GM21529 (cell line): ENCODE results near the gene LPCAT1.

Experiments used
- ATAC-seq: cut with Tn5 transposase; IDR thresholded peaks from one replicate; pipeline ENCODE4 v1.9.1; 2021; ENCODE audit not compliant: unreplicated experiment

Gene LPCAT1

DNA sequence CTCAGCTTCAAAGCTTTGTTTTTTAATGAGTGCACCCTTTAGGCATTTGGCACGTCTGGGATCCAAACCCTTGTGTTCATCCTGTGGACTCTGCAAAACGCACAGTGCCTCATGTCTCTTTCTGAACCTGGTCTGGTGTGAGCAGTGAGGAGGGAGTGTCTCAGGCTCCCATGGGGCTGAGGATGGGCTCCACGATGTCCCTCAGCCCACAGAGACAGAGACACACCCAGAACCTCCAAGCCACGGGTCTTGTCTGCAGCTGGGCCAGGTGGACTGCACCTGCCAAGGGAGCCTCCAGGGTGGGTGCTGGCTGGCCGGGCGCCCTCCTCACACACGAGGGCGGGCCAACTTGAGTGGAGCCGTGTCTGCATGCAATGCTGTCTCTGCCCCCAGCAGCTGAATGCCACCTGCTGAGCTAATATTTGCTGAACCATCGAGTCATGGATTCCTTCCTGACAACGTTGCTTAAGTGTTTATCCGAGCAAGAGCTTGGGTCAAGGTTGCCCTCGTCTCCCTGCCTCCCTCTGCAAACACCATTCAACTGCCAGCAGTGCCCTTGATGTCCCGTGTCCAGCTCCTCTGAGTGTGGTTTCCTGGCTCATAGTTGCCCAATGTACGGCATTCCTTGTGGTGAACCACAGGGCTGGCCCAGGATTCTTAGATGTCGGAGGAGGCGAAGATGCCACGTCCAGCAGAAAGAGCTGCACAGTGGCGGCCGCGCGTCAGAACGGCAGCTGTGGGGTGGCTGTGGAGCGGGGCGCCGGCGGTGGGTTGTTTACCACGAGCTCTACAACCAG, 31.4 kb upstream of the LPCAT1 start:
- no peak for ATAC-seq

GRCh38 chr5:1554410-1554967, 30.7 kb upstream of the LPCAT1 start:
- no peak for ATAC-seq

GRCh38 chr5:1553539-1554409, 30.0 kb upstream of the LPCAT1 start:
- no peak for ATAC-seq

DNA sequence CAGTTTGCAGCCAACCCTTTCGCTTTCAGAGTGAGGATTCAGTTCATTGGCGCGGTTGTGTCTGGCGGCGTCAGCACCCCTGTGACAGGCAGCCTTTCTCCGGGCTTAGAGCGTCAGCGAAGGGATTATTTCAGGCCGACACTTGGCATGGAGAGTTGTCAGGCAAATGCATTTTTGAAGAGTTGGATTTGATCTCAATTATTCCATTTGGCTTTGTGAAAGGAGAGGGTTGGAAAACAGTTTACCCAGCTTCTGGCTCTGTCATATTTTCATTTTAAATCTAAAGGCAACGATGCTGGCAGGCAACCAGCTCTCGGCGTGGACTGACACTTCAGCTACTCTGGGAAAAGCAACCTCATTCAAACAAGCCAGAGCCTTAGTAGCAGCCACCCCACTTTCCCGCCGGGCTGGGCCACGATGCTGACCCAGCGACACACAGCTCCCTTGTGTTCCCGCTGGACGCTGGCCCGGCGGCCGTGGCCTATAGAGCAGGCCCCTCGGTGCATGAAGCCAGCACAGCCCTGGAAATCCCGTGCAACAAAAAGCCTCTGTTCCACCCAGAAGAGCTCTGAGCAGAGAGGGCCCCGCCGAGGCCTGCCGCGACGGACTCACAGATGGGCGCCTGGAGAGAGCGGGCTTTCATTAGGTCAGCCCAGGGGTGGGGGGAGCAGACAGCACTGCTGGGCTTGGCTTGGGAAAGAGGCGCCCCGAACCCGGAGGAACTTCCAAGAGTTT, 28.9 kb upstream of the LPCAT1 start:
- ATAC-seq = no peak

DNA sequence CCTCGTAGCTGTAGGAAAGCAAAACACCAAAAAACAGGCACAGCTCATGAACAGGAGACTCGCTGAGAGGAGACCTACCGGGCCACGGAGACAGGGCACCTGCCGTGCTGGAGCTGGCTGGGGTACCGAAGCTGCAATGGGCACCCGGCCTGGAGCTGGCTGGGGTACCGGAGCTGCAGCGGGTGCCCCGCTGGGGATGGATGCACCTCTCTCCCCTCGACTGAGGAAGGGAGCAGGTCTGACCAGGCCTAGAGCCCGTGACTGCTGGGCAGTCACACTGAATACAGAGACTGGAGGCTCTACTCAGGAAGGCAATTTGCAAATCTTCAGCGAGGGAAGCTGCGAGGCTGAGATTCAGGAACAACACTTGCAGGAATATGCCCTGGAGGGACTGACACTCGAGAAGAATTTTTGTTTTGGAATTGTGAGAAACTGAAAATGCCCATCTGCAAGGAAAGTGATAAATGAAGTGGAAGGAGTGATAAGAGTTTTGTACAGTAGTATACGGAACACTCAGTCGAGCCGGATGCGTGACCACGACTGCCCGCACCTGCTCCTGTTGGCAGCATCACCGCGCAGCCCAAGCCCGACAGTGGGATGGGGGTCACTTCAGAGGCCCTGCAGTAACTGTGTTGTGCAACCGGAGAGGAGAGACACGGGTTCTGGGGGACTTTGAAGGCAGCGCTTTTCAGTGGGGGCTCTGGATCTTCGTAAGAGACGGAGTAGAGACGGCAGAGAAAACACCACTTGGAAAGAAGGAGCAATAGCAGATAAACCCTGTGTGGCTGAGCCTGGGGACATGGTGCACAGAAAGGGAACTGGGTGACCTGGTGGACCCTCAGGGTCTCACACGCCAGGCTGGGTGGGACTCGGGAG, 27.9 kb upstream of the LPCAT1 start:
- ATAC-seq = no peak

DNA sequence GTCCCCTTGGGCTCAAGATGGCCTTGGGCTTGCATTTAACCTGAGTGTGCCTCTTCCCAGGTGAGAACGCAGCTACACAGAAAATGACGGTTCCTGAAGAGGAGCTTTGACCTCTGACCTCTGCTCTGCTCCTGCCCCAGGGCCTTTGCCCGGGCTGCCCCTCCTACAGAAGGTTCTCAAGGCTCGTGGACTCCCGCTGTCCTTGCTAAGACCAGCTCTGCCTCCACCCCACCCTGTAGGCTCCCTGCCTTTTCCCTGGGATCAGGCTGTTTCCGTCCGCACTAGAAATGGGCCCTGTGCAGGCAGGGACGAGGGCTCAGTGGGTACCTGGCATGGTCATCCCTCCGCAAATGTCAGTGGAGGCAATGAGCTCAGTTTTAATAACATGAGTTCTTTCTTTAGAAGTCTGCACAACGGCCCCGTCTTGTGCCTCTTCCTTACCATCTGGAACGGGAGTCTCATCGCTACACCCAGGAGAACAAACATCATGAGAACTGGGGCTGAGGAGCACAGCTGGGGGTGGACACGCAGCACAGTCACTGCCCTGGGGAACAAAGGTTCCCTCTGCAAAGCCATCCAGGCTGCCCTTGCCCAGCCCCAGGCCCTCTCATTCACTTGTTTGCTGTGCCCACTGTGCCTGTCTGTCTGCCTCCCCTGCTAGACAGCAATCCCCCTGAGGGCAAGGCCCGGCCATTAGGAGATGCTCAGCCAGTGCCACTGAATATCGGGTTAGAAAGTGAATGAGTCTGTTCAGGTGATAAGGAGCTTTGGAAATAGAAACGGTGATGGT, 26.7 kb upstream of the LPCAT1 start:
- ATAC-seq = no peak

- no peak for ATAC-seq
Measured at GRCh38 chr5:1549475-1550030, 25.8 kb upstream of the LPCAT1 start.

GRCh38 chr5:1548702-1549474, 25.1 kb upstream of the LPCAT1 start:
- ATAC-seq = no peak

DNA sequence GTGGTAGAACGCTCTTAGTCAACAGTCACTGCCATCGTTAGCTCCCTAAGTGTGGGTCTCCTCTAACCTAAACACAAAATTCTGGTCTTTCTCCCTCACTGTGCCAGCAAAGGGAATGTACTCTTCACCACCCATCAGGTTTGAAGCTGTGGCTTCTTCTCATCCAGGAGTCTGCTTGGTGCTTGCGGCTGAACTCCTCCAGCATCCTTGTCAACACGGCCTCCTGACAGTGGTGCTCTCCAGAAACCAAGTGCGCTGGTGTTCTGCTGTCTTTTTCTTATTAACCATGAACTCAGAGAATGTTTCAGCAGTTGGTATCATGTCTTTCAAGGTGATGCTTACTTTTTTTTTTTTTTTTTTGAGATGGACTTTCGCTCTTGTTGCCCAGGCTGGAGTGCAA, 23.9 kb upstream of the LPCAT1 start:
- ATAC-seq = no peak

DNA sequence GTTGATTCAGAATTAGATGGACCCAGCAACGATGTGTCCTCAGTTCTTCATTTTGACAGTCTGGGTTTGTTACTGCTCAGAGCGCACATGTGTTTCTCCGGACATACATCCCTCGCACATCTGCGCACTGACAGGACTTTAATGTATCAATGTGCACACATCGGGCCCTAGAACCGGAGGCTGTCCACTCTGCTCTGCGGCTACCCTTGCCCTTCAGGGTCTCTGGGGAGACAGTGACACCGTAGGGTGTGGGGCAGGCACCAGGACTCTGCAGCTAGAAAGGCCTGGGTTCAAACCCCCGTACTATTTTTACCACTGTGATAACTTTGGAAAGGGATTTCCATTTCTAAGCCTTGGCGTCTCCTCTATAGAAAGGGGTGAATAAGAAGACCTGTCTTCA, 23.5 kb upstream of the LPCAT1 start:
- no peak for ATAC-seq

DNA sequence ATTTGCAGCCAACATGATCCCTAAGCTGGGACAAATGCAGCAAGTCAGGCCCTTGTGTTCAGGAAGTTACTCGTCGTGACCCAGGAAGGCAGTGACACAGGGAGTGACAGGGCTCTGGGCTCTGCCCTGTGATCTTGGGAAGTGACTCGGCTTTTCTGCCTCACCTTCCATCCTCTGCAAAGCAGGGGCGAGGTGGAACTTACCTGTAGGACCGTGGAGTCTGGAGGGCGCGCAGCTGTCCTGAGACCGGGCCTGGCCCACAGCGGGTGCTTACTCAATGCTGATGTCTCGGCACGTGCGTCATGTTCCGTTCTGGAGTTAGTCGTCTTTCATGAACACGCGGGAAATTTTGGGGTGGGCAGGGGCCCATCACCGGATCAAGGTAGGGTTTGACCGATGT, 22.8 kb upstream of the LPCAT1 start:
- ATAC-seq = no peak

GRCh38 chr5:1545805-1546355, 22.1 kb upstream of the LPCAT1 start:
- ATAC-seq = no peak

GRCh38 chr5:1545126-1545804, 21.5 kb upstream of the LPCAT1 start:
- no peak for ATAC-seq

DNA sequence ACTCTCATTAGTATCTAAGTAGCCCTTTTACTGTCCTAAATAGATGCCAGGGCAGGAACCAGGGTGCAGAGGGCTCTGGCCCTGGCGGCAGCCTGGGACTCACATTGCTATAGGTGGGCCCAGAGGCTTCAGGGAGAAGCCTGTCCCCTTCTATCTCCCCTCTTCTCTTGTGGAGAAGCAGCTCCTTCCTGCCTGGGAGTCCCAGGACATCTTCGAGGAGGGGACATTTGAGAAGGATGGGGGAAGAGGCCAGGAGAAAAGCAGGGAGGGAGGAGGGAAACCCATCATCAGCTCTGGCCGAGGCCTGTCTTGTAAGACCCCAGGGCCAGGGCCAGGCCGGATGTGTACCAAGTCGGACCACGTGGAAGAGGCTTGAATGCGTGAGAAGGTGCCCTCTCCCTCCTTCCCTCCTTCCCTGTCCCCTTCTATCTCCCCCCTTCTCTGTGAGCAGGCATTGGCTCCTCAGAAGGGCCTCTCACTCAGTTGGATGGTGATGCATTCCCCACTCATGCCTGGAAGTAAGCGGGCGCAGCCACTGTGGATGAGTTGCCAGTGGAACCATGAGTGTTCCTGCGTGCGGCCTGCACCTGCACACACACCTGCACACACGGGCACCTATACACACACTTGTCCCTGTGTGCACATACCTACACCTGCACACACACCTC, 20.7 kb upstream of the LPCAT1 start:
- no peak for ATAC-seq

DNA sequence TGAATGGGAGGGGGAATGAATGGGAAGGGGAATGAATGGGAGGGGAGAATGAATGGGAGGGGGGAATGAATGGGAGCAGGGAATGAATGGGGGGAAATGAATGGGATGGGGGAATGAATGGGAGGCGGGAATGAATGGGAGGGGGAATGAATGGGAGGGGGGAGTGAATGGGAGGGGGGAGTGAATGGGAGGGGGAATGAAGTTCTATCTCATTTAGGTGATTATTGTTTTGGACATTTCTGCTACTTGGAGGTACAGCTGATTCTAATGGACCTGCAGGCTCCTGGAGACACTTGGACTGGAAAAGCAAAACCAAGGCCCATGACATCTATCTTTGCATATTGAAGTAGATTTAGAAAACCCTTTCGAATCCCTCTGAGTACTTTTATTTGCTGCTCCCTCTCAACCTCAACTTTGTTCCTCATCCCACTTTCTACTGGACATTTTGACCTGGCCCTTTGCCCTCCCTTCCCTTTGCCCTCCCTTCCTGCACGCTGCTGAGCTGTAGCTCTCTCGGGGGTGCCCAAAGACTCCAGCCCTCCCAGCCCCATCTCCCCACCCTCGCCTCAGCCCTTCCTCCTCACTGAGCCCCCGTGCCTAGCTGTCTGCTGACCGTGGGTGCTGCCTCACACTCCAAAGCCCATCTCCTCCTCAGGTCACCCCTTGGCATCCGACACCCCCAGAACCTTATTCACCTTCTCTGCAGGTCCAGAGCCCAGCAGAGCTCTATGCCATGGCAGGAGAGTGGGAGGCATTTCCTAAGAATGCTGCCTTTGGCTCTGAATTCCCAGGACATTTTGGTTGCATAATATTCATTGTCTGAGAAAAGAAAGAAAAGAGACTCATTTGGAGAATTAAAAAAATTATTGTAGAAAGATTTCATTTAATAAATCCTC, 19.9 kb upstream of the LPCAT1 start:
- ATAC-seq = no peak

GRCh38 chr5:1542781-1543180, 19.0 kb upstream of the LPCAT1 start:
- no peak for ATAC-seq
